Body of pancreas (tissue), 4 donors: ENCODE results near the gene MOB4.

Experiments used
- CTCF ChIP-seq, 7 experiments: fragments of 450-650 bp in 4 of 7; fragments of 200-600 bp in 3 of 7; sonication (generic) in 3 of 7; IDR thresholded peaks; one replicate each; pipeline ENCODE4 v1.5.1; 2016 to 2019; ENCODE audit warnings: antibody characterized with exemption in 7 of 7
- POLR2A ChIP-seq, 3 donors: fragments of 450-650 bp; IDR thresholded peaks; one replicate each; pipeline ENCODE4 v1.6.1; 2016; ENCODE audit warnings: antibody characterized with exemption in 3 of 3, mild to moderate bottlenecking in 2 of 3

- TF ChIP-seq CTCF (IDR thresholded peaks at IDR 0.05) (no peak), POLR2A (IDR thresholded peaks at IDR 0.05) (no peak)
Measured at GRCh38 chr2:197513915-197514314, 2.0 kb upstream of the MOB4 start.
